ENCODE data around the gene SEPTIN5. TPM values are rescaled to one million over a fixed set of nuclear protein-coding genes. Genes with fewer than 3 reads are reported as not detected.

Gene SEPTIN5
- polyA plus RNA-seq, 1 of the 3 experiments (the other 2 are of a cell fraction): 14.0 TPM

DNA sequence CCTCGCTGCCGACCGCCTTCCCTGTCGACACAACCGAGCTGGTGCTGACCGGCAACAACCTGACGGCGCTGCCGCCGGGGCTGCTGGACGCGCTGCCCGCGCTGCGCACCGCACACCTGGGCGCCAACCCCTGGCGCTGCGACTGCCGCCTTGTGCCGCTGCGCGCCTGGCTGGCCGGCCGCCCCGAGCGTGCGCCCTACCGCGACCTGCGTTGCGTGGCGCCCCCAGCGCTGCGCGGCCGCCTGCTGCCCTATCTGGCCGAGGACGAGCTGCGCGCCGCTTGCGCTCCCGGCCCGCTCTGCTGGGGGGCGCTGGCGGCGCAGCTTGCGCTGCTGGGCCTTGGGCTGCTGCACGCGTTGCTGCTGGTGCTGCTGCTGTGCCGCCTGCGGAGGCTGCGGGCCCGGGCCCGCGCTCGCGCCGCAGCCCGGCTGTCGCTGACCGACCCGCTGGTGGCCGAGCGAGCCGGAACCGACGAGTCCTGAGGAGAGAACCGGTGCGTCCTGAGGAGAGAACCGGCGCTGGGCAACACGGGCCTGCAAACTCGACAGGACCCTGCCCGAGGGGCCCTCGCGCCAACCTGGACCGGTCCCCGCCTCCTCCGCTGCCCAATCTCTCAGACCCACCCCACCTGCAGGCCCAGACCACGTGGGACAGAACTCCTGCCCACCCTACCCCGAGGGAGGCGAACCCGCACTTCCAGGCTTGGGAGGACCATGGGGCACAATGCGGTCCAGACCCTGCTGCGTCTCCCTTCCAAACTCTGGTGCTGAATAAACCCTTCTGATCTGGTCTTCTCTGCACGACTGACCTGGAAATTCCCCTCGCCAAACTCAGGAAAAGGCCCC, 9.9 kb downstream of the SEPTIN5 start:
- no peak for DNase-seq
- WGBS (ENCODE audit: low lambda C conversion rate): 97% methylated on average over 25 of the region's 89 CpGs
- peaks cover 0 to 5% of the 10 kb centered on the region in 2 experiments for H3K36me3 ChIP-seq (replicated peaks in 1 of 2; ENCODE audit: control insufficient read depth in 1 of 2, insufficient read depth in 2 of 2, low read length in 1 of 2)
- no peaks in the 10 kb centered on the region for H3K9me3 ChIP-seq
- H3K79me2 ChIP-seq (ENCODE audit: insufficient read depth): no peaks in the 10 kb centered on the region
- no peak overlapping the region for H3K4me3 ChIP-seq (ENCODE audit: low read depth in 2 of 2, low read length in 1 of 2)
- CTCF ChIA-PET: interaction anchor here (1.6 kb wide), 1 partner anchor 44 kb away, joined by 7 read pairs; no protein-coding TSS in a partner anchor
- POLR2A ChIA-PET: interaction anchor here (0.6 kb wide), 1 partner anchor 290 kb away, joined by 3 read pairs; no protein-coding TSS in a partner anchor
- no peaks in the 10 kb centered on the region for H4K20me1 ChIP-seq (ENCODE audit: insufficient read depth)
- H3K4me2 ChIP-seq: no peak overlapping the region
- H3F3A ChIP-seq (replicated peaks; ENCODE audit: insufficient read depth): no peaks in the 10 kb centered on the region
- H3K27me3 ChIP-seq (ENCODE audit: insufficient read depth): no peaks in the 10 kb centered on the region
- TF ChIP-seq MEF2A (IDR thresholded peaks at IDR 0.05; ENCODE audit: borderline replicate concordance, low read depth): no peak
- TF ChIP-seq, protein P1, sequence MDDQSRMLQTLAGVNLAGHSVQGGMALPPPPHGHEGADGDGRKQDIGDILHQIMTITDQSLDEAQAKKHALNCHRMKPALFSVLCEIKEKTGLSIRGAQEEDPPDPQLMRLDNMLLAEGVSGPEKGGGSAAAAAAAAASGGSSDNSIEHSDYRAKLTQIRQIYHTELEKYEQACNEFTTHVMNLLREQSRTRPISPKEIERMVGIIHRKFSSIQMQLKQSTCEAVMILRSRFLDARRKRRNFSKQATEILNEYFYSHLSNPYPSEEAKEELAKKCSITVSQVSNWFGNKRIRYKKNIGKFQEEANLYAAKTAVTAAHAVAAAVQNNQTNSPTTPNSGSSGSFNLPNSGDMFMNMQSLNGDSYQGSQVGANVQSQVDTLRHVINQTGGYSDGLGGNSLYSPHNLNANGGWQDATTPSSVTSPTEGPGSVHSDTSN (IDR thresholded peaks at IDR 0.05): no peak
- TF ChIP-seq YY1 (IDR thresholded peaks at IDR 0.05; ENCODE audit: low read depth): no peak
- TF ChIP-seq ELF1 (IDR thresholded peaks at IDR 0.05): no peak
- no peak for TF ChIP-seq RFX5 (IDR thresholded peaks at IDR 0.05; ENCODE audit: low read length)
- TF ChIP-seq NFIC (IDR thresholded peaks at IDR 0.05; ENCODE audit: borderline replicate concordance): no peak
- TF ChIP-seq NRF1 (IDR thresholded peaks at IDR 0.05; ENCODE audit: low read depth, low read length): no peak
- TF ChIP-seq, protein P2, sequence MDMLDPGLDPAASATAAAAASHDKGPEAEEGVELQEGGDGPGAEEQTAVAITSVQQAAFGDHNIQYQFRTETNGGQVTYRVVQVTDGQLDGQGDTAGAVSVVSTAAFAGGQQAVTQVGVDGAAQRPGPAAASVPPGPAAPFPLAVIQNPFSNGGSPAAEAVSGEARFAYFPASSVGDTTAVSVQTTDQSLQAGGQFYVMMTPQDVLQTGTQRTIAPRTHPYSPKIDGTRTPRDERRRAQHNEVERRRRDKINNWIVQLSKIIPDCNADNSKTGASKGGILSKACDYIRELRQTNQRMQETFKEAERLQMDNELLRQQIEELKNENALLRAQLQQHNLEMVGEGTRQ (IDR thresholded peaks at IDR 0.05; ENCODE audit: borderline replicate concordance, low read depth, low read length): no peak
- no peak for TF ChIP-seq SIN3A (IDR thresholded peaks at IDR 0.05; ENCODE audit: borderline replicate concordance, low read depth, low read length)
- H2AFZ ChIP-seq (ENCODE audit: low read depth): no peak overlapping the region
- no peak overlapping the region for H3K27ac ChIP-seq (ENCODE audit: low read depth in 2 of 2, low read length in 1 of 2)
- H3K9me2 ChIP-seq: no peaks in the 10 kb centered on the region
- H3K9ac ChIP-seq: no peak overlapping the region
- peaks cover 0 to 10% of the 10 kb centered on the region in 2 experiments; a peak in 1 of 4 replicates for H3K4me1 ChIP-seq (ENCODE audit: control insufficient read depth in 1 of 2, insufficient read depth in 2 of 2, low read depth in 1 of 2, low read length in 1 of 2)

DNA sequence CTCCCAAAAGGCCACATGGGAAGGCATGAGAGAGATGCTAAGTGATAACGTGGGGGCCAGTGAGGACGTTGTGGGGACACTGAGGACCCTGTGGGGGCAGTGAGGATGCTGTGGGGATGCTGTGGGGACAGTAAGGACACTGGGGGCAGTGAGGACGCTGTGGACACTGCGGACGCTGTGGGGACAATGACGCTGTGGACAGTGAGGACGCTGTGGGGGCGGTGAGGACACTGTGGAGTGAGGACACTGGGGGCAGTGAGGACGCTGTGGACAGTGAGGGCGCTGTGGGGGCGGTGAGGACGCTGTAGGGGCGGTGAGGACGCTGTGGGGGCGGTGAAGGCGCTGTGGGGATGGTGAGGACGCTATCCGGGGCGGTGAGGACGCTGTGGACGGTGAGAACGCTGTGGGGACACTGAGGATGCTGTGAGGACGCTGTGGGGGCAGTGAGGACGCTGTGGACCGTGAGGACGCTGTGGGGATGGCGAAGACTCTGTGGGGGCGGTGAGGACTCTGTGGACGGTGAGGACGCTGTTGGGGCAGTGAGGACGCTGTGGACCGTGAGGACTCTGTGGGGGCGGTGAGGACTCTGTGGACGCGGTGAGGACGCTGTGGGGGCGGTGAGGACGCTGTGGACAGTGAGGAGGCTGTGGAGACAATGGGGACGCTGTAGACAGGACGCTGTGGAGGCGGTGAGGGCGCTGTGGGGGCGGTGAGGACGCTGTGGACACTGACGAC, 10.8 kb downstream of the SEPTIN5 start:
- Histone ChIP-seq H3K9ac (no peak overlapping the region), H3K9me2 (no peaks in the 10 kb centered on the region), H3K4me1 (ENCODE audit: control insufficient read depth in 1 of 2, insufficient read depth in 2 of 2, low read depth in 1 of 2, low read length in 1 of 2) (peaks cover 0 to 17% of the 10 kb centered on the region in 2 experiments; a peak in 1 of 4 replicates), H3K4me3 (ENCODE audit: low read depth in 2 of 2, low read length in 1 of 2) (no peak overlapping the region), H3K36me3 (replicated peaks in 1 of 2; ENCODE audit: control insufficient read depth in 1 of 2, insufficient read depth in 2 of 2, low read length in 1 of 2) (peaks cover 0 to 5% of the 10 kb centered on the region in 2 experiments), H3K27me3 (ENCODE audit: insufficient read depth) (no peaks in the 10 kb centered on the region), H3K79me2 (ENCODE audit: insufficient read depth) (no peaks in the 10 kb centered on the region), H4K20me1 (ENCODE audit: insufficient read depth) (no peaks in the 10 kb centered on the region), H3K4me2 (no peak overlapping the region), H3K27ac (ENCODE audit: low read depth in 2 of 2, low read length in 1 of 2) (no peak overlapping the region), H3K9me3 (no peaks in the 10 kb centered on the region), H2AFZ (ENCODE audit: low read depth) (no peak overlapping the region), H3F3A (replicated peaks; ENCODE audit: insufficient read depth) (no peaks in the 10 kb centered on the region)
- CTCF ChIA-PET: no interaction called here
- DNase-seq: no peak
- TF ChIP-seq MEF2A (IDR thresholded peaks at IDR 0.05; ENCODE audit: borderline replicate concordance, low read depth): no peak
- TF ChIP-seq TCF12 (IDR thresholded peaks at IDR 0.05): no peak
- no peak for TF ChIP-seq SMC3 (IDR thresholded peaks at IDR 0.05; ENCODE audit: low read depth, low read length)
- no peak for TF ChIP-seq NFIC (IDR thresholded peaks at IDR 0.05; ENCODE audit: borderline replicate concordance)
- TF ChIP-seq NRF1 (IDR thresholded peaks at IDR 0.05; ENCODE audit: low read depth, low read length): no peak
- no peak for TF ChIP-seq EZH2phosphoT487 (IDR thresholded peaks at IDR 0.05; ENCODE audit: borderline replicate concordance, low read depth)
- TF ChIP-seq POLR2AphosphoS5 (IDR thresholded peaks at IDR 0.05; ENCODE audit: low read depth, low read length): no peak
- TF ChIP-seq, protein P3, sequence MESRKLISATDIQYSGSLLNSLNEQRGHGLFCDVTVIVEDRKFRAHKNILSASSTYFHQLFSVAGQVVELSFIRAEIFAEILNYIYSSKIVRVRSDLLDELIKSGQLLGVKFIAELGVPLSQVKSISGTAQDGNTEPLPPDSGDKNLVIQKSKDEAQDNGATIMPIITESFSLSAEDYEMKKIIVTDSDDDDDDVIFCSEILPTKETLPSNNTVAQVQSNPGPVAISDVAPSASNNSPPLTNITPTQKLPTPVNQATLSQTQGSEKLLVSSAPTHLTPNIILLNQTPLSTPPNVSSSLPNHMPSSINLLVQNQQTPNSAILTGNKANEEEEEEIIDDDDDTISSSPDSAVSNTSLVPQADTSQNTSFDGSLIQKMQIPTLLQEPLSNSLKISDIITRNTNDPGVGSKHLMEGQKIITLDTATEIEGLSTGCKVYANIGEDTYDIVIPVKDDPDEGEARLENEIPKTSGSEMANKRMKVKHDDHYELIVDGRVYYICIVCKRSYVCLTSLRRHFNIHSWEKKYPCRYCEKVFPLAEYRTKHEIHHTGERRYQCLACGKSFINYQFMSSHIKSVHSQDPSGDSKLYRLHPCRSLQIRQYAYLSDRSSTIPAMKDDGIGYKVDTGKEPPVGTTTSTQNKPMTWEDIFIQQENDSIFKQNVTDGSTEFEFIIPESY (IDR thresholded peaks at IDR 0.05; ENCODE audit: borderline replicate concordance, low read depth): no peak
- TF ChIP-seq TAF1 (IDR thresholded peaks at IDR 0.05; ENCODE audit: borderline replicate concordance, low read depth, low read length): no peak
- TF ChIP-seq, protein P2 (IDR thresholded peaks at IDR 0.05; ENCODE audit: borderline replicate concordance, low read depth, low read length): no peak
- no peak for TF ChIP-seq EP300 (IDR thresholded peaks at IDR 0.05; ENCODE audit: borderline replicate concordance in 1 of 2, low read depth in 1 of 2, low read length in 1 of 2)
- POLR2A ChIA-PET: no interaction called here
- WGBS (ENCODE audit: low lambda C conversion rate): 52% methylated on average over 45 of the region's 45 CpGs
